GM20000 (cell line): Measurements from ENCODE around the gene FBLN1.

Source experiments
- DNase-seq: peaks from one replicate; pipeline ENCODE4 v3.0.0; 2012; ENCODE audit warnings: low spot score
- CTCF ChIP-seq: IDR thresholded peaks from 2 replicates; pipeline ENCODE4 v1.5.1; 2012; ENCODE audit warnings: mild to moderate bottlenecking, control low read depth; ENCODE audit errors: extremely low read depth, missing control alignments

FBLN1 gene

DNA sequence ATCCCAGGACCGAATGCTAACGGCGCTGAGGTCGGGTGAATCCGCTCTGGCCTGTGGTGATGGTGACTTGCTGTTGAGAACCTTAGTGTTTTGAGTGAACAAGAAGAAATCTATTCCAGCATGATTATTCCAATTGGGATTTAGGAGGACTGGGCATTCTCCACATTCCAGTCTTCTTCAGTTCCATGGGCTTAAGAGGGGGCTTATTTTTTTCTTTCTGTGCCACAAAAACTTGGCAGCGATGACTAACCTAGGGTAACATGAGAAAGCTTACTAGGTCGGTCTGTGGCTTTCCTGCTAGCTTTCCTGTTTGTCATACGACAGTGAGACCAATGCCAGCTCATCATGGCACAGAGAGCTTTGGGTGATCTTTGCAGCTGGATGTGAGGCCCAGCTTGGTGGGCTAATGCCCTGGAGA is 106.1 kb downstream of the FBLN1 start:
- DNase-seq: no peak

DNA sequence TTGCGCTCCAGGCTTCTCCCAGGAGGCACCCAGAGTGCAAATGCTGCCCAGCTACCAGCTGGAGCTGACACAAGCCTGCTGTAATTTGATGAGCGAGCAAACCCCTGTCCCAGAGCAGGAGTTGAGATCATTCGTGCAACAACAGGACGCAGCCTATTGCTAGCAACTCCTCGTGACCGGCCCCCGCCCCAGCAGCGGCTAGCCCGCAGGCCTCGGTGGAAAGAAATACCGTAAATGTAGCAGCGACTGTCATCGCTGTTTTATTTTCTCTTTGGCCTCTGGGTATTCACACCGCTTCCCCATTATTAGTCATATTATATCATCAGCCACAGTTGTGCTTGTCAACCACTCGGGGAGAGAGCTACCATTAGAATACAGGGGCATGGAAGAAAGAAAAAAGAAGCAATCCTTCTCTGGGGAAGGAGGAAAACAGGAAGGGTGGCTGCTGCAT is 109.8 kb downstream of the FBLN1 start:
- no peak for TF ChIP-seq CTCF
- no peak for DNase-seq

More for the DNA sequence above, 106.1 kb downstream of the FBLN1 start:
- no peak for TF ChIP-seq CTCF

- DNase-seq: no peak
- TF ChIP-seq CTCF: no peak
These were observed 110.3 kb downstream of the FBLN1 start for GRCh38 chr22:45612940-45613339.

GRCh38 chr22:45615364-45615763 is 112.7 kb downstream of the FBLN1 start:
- TF ChIP-seq CTCF: no peak
- DNase-seq: no peak

GRCh38 chr22:45616432-45616831 is 113.7 kb downstream of the FBLN1 start:
- DNase-seq: no peak
- no peak for TF ChIP-seq CTCF

- TF ChIP-seq CTCF: no peak
- no peak for DNase-seq
These were observed 115.3 kb downstream of the FBLN1 start for GRCh38 chr22:45617948-45618347.

DNA sequence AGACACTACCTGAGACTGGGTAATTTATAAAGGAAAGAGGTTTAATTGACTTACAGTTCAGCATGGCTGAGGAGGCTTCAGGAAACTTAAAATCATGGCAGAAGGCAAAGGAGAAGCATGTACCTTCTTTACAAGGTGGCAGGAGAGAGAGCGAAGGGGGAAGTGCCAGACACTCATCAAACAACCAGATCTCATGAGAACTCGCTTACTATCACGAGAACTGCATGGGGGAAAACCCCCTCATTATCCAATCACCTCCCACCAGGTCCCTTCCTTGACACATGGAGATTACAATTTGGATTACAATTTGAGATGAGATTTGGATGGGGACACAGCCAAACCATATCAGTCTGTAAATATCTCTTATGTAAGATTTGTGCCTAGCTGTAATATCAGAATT is 118.0 kb downstream of the FBLN1 start:
- no peak for TF ChIP-seq CTCF
- no peak for DNase-seq
